Astrocyte of the cerebellum (primary cell): ENCODE results near the gene VAMP2.
"Not testable (repeated sequence)": the region's sequence is repeated elsewhere in the genome, so short reads cannot be mapped to it uniquely, and the experiment has no call there.

Source experiments
- DNase-seq: peaks from one replicate; pipeline ENCODE4 v3.0.0-alpha.2; 2011; ENCODE audit warnings: low read depth
- H3K4me3 ChIP-seq: 2 replicates; pipeline ENCODE4 v1.5.1; 2011; ENCODE audit warnings: mild to moderate bottlenecking, low read depth, low read length, moderate library complexity
- in situ Hi-C: cut with HindIII; loops from 2 replicates; pipeline ENCODE4 v1.10.0; 2017; ENCODE audit warnings: low sequenced_read_pairs
- TF ChIP-seq, protein P1 (sequence below): IDR thresholded peaks from 2 replicates; pipeline ENCODE4 v1.5.1; 2012; ENCODE audit warnings: low read length, low read depth, moderate library complexity, mild to moderate bottlenecking; ENCODE audit errors: missing control alignments

Gene VAMP2

DNA sequence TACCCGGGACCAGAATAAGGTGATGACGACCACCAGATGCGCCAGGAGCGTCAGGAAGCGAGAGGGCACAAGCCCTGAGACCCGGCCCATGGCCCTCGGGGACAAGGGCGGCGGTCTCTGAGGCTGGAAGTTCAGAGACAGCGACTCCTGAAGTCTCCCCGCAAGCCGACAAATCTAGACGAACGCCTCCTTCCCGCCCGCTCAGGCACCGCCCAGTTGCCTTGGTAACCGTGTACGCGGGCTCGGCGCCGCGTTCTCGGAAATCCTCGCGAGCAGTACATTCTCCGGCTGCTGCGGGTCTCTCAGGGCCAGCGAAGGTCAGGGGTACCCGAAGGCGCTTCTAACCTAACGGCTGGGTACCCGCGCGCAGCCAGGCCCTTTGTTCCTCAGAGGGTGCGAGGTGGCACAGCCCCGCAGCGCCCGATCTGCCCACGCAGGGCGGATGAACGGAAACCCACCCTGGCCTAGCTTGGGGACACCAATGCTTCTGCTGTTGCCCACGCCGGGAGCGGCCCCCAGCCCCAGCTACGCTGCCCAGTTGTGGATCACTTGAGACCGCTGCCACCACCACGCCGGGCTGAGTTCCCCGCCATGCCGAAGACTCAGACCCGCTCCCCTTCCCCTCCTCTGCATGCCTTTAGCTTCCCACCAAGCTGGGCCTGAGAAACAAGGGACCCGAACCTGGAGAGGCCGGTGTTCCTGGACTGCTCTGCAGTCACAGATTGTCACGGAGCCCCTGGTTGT lies 13.6 kb upstream of the VAMP2 start, which contains the start of gene TMEM107:
Gene TMEM107, minus strand, starts transcription at position 184 of the 744 bp plus-strand sequence. Its CDS starts 94 bp downstream, at position 90.
- H3K4me3 ChIP-seq: peak within 1 kb of the TSS; percentile 53
- TF ChIP-seq, protein P1, sequence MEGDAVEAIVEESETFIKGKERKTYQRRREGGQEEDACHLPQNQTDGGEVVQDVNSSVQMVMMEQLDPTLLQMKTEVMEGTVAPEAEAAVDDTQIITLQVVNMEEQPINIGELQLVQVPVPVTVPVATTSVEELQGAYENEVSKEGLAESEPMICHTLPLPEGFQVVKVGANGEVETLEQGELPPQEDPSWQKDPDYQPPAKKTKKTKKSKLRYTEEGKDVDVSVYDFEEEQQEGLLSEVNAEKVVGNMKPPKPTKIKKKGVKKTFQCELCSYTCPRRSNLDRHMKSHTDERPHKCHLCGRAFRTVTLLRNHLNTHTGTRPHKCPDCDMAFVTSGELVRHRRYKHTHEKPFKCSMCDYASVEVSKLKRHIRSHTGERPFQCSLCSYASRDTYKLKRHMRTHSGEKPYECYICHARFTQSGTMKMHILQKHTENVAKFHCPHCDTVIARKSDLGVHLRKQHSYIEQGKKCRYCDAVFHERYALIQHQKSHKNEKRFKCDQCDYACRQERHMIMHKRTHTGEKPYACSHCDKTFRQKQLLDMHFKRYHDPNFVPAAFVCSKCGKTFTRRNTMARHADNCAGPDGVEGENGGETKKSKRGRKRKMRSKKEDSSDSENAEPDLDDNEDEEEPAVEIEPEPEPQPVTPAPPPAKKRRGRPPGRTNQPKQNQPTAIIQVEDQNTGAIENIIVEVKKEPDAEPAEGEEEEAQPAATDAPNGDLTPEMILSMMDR: no peak
- in situ Hi-C loops: loop anchor here (25.0 kb wide), 1 partner anchor 136 kb away; the partner anchor contains the start of gene ARHGEF15
- no peak for DNase-seq

DNA sequence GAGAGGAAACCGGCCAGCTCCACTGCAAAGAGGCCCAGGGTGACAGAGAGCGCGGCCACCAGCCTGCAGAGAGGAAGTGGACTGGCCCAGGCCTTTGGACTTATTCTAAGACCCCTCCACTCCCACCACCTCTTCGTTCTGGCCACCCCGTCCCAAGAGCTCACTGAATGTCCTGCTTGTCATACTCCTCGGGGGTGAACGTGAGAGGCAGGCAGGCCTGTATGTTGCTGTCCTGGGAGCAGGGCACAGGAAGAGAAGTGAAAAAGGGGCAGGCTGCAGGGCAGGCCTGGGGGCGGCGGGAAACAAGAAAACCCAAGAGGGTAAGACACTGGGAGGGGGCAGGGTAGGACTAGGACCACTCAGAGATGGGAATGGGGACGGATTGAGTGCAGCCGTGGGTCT lies 13.0 kb upstream of the VAMP2 start:
- H3K4me3 ChIP-seq: peak overlapping the region; percentile 53
- no peak for DNase-seq
- TF ChIP-seq, protein P1: no peak
- in situ Hi-C loops: loop anchor here (25.0 kb wide), 1 partner anchor 137 kb away; the partner anchor contains the start of gene ARHGEF15

DNA sequence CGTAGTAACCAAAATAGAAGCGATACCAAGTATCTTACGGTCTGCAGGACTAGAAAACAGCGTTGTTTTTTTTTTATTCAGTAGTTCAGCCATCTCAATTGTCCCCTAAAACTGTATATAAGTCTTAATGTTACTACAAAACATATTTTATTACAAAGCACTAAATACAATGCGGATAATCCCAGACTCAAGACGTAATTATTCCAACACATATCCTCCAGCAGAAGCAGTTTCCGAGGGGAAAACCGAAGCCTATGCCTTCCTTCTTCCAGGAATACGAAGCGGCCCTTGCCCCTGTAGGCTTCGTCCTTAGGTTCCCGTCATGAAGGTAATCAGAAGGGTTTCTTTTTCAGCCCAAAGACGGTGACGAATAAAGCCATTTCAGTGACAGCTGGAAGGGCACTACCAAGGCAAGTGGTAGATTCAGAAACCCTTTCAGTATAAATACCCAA lies 11.1 kb upstream of the VAMP2 start:
- no peak for DNase-seq
- peak overlapping the region; percentile 33 for H3K4me3 ChIP-seq
- in situ Hi-C loops: no loop called here
- TF ChIP-seq, protein P1: no peak

DNA sequence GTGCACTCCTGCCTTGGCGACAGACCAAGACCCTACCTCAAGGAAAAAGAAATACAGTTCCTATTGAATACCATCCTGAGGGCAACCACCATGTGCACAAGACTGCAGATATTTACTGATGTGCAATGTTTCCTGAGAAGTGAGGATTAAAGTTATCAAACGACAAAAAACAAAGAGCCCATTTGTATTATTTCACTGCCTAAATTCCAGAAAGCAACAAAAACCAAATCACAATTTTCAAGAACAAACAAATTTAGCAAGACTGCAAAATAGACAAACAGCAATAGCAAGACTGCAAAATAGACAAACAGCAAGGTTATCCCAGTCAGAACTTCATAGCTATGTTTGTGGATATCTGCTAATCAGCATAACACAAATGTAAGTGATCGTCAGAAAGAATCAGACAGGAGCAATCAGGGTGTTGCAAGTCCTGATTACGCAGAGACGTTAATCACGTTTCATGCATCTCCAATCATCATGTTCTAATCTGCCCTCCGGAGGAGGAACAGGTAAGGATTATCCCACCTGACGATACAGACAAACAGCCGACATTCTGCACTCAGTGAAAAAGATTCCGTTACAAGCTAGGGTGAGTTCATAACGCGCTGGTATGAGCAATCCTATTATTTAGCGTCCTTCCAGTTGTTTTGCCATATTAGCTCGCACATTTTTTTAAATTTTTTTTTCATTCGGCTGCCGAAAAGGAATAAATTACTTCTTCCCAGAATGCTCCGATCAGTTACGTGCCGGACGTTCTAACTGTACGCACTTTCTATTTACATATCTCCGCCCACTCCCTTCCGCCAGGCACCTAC lies 10.5 kb upstream of the VAMP2 start:
- in situ Hi-C loops: no loop called here
- H3K4me3 ChIP-seq: peak overlapping the region; percentile 33
- DNase-seq: peak; percentile 98
- TF ChIP-seq, protein P1: no peak

DNA sequence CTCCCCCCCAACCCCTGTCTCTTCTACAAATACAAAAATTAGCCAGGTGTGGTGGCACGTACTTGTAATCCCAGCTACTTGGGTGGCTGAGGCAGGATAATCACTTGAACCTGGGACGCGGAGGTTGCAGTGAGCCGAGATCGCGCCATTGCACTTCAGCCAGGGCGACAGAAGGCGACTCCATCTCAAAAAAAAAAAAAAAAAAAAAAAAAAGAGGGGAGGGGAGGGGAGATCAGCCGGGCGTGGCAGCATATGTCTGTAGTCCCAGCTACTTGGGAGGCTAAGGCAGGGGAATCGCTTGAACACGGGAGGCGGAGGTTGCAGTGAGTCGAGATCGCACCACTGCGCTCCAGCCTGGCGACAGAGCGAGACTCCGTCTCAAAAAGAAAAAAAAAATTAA lies 7.4 kb upstream of the VAMP2 start:
- H3K4me3 ChIP-seq, in situ Hi-C loops, DNase-seq: not testable (repeated sequence)

DNA sequence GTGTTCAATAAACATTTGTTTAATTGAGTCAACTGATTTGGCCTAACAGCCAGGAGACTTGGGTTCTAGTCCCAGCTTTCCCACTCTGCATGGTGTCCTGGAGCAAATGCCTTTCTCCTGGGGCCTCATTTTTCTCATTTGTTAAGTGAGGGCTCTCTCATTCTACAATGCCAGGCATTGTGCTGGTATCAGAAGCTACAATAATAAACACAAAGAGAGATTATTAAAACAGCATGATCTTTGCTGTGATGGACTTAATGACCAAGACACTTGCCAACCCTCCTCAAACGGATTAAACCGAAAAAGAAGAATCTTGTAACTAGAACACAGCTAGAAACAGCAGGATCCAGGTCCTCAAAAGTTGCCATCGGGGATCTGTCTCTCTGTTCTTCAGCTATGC lies 4.8 kb upstream of the VAMP2 start:
- H3K4me3 ChIP-seq: no peak overlapping the region
- TF ChIP-seq, protein P1: no peak
- in situ Hi-C loops: no loop called here
- DNase-seq: no peak
